ENCODE data around the gene ACO2. TPM values are rescaled to one million over a fixed set of nuclear protein-coding genes. Genes with fewer than 3 reads are reported as not detected.
A peak's percentile ranks its signal among the peaks of the same experiment; 100 is the strongest.

ACO2 gene
- total RNA-seq, 1 experiment from 2014 or later, result 90.5 TPM

DNA sequence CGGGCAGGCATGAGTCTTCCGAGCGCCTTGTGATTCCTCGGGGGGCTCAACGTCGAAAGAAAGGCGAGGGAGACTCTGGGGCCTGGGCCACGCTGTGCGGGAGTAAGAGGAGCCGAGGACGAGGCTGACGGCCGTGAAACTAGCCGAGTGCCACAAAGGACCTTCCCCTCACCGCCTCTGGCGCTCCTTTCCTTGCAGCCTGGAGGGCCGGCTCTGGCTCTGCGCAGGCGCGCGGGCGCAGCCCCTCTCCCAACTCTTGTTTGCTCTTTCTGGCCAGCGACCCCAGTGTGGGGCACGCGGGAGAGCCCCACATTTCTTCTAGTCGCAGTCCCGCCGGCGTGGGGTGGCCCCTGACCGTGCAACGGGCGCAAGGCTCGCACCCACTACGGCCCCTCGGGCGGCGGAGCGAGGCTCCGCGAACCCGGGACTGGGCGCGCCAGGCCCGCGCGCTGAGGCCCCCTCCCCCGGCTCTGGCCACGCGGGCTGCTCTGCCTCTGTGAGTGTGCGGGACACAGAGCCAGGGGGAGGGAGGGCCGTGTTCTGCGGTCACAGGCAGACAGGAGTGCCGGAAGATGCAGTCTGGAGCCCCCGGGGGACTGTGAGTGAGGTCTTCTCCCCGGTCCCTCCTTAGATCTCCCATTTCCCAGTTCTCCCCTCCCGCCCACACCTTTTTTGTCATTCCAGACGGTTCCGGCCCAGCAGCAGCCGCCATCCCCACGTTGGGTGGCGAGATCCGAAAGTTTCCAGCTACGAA lies 21.3 kb upstream of the ACO2 start:
- no peaks in the 10 kb centered on the region for H3K27me3 ChIP-seq (replicated peaks; ENCODE audit: control insufficient read depth, insufficient read depth, low read length)
- Mint-ChIP-seq H3K36me3 (ENCODE audit: insufficient read depth, unreplicated experiment) (peaks cover 75% of the 10 kb centered on the region), H3K27me3 (ENCODE audit: insufficient read depth, unreplicated experiment) (no peaks in the 10 kb centered on the region), H3K9me3 (ENCODE audit: unreplicated experiment) (no peaks in the 10 kb centered on the region), H3K4me3 (ENCODE audit: unreplicated experiment) (peak overlapping the region; percentile 99), H3K4me1 (ENCODE audit: low read depth, unreplicated experiment) (peaks cover 9% of the 10 kb centered on the region), H3K27ac (ENCODE audit: unreplicated experiment) (peak overlapping the region; percentile 98)
- intact Hi-C loops (cut with micrococcal nuclease; ENCODE audit: unreplicated experiment), result loop anchor here (1.0 kb wide), 1 partner anchor 21 kb away; the partner anchor contains the start of gene PHF5A
- H3K9me3 ChIP-seq, result no peaks in the 10 kb centered on the region
- peak; percentile 77 to 83 for DNase-seq
- H3K4me3 ChIP-seq (ENCODE audit: low read depth, low read length), result peak overlapping the region; percentile 93
- ChIA-PET CTCF (interaction anchor here (0.6 to 1.5 kb wide), 4 partner anchors 21 to 116 kb away, joined by 3 to 8 read pairs (median 4); partner anchors contain the start of genes ACO2 and PHF5A), POLR2A (interaction anchor here (0.6 to 6.2 kb wide), 17 partner anchors 10 to 496 kb away, joined by 3 to 122 read pairs (median 6); partner anchors contain the start of genes ACO2, DESI1, PHF5A and RANGAP1)
- BruUV-seq (replicated peaks), result no TSS peak
- no peaks in the 10 kb centered on the region for H3K36me3 ChIP-seq (ENCODE audit: control insufficient read depth, insufficient read depth, low read length)
- H3K4me1 ChIP-seq, result no peaks in the 10 kb centered on the region; the same call in 1 of the 2 replicates
- TF ChIP-seq, protein P1, sequence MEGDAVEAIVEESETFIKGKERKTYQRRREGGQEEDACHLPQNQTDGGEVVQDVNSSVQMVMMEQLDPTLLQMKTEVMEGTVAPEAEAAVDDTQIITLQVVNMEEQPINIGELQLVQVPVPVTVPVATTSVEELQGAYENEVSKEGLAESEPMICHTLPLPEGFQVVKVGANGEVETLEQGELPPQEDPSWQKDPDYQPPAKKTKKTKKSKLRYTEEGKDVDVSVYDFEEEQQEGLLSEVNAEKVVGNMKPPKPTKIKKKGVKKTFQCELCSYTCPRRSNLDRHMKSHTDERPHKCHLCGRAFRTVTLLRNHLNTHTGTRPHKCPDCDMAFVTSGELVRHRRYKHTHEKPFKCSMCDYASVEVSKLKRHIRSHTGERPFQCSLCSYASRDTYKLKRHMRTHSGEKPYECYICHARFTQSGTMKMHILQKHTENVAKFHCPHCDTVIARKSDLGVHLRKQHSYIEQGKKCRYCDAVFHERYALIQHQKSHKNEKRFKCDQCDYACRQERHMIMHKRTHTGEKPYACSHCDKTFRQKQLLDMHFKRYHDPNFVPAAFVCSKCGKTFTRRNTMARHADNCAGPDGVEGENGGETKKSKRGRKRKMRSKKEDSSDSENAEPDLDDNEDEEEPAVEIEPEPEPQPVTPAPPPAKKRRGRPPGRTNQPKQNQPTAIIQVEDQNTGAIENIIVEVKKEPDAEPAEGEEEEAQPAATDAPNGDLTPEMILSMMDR (IDR thresholded peaks at IDR 0.05; ENCODE audit: insufficient read depth in 1 of 2, low read depth in 1 of 2, low read length in 1 of 2, severe bottlenecking in 1 of 2, unreplicated experiment in 1 of 2), result no peak

DNA sequence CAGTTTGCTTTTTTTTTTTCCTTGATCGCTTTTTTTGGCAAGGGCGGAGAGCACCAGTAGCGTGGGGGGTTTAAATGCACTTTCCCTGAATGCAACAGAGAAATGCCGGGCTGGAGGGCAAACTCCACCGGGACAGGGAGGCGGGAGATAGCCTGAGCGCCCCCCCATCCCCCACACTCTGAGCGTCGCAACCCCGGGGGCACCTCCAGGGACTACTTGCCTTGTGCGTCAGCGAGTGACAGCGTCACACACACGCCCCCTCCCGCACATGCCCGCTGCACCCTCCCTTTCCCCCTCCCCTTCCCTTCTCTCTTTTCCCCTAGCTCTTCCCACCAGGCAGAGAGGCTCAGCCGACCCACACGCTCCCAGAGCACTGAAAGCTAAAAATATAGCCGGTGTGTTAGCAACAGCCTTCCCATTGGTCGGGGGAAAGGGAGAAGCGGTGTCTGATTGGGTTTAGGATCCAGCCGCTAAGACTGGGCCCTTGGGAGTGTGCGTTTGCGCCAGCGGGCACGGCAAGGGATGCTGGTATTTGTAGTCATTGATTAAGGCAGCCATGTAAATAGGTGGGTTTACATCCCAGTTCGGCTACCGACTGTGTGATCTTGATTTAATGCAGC lies 20.6 kb upstream of the ACO2 start:
- CTCF ChIA-PET, result interaction anchor here (0.6 to 0.7 kb wide), 3 partner anchors 67 to 159 kb away, joined by 3 read pairs; no protein-coding TSS in a partner anchor
- H3K27ac Mint-ChIP-seq (ENCODE audit: unreplicated experiment), result peak overlapping the region; percentile 98
- intact Hi-C loops (cut with micrococcal nuclease; ENCODE audit: unreplicated experiment), result loop anchor here (1.0 kb wide), 1 partner anchor 20 kb away; the partner anchor contains the start of gene PHF5A

More for the DNA sequence above, 20.6 kb upstream of the ACO2 start:
- Histone ChIP-seq H3K9me3 (no peaks in the 10 kb centered on the region), H3K36me3 (ENCODE audit: control insufficient read depth, insufficient read depth, low read length) (no peaks in the 10 kb centered on the region), H3K4me3 (ENCODE audit: low read depth, low read length) (peak overlapping the region; percentile 93), H3K27me3 (replicated peaks; ENCODE audit: control insufficient read depth, insufficient read depth, low read length) (no peaks in the 10 kb centered on the region), H3K4me1 (no peaks in the 10 kb centered on the region; the same call in 1 of the 2 replicates)
- TF ChIP-seq, protein P1 (IDR thresholded peaks at IDR 0.05; ENCODE audit: insufficient read depth in 1 of 2, low read depth in 1 of 2, low read length in 1 of 2, severe bottlenecking in 1 of 2, unreplicated experiment in 1 of 2), result no peak
- peak; percentile 96 to 98 for DNase-seq
- Mint-ChIP-seq H3K9me3 (ENCODE audit: unreplicated experiment) (no peaks in the 10 kb centered on the region), H3K36me3 (ENCODE audit: insufficient read depth, unreplicated experiment) (peaks cover 75% of the 10 kb centered on the region), H3K27me3 (ENCODE audit: insufficient read depth, unreplicated experiment) (no peaks in the 10 kb centered on the region), H3K4me3 (ENCODE audit: unreplicated experiment) (peak overlapping the region; percentile 99), H3K4me1 (ENCODE audit: low read depth, unreplicated experiment) (peaks cover 13% of the 10 kb centered on the region)
- POLR2A ChIA-PET, result interaction anchor here (0.5 to 6.2 kb wide), 19 partner anchors 9 to 1545 kb away, joined by 3 to 122 read pairs (median 6); partner anchors contain the start of genes ACO2, DESI1, PHF5A and RANGAP1
- no TSS peak for BruUV-seq (replicated peaks)
